SKM-1 (cell line): ENCODE results near the gene DDX46.
A peak's percentile ranks its signal among the peaks of the same experiment; 100 is the strongest.
"Not testable (repeated sequence)": the region's sequence is repeated elsewhere in the genome, so short reads cannot be mapped to it uniquely, and the experiment has no call there.

ENCODE experiments used
- DNase-seq: peaks from one replicate; lab custom pipeline; 2025; ENCODE audit not compliant: unreplicated experiment; lab: John Stamatoyannopoulos, UW

DDX46 gene

GRCh38 chr5:134758504-134759341, at the start of gene DDX46:
Gene DDX46, plus strand, starts transcription at chr5:134758779. Its CDS starts 160 bp downstream, at chr5:134758939.
- peak; percentile 89 for DNase-seq

- DNase-seq, result no peak
Measured at GRCh38 chr5:134714120-134714519, 44.5 kb upstream of the DDX46 start.

GRCh38 chr5:134714541-134714940, 44.0 kb upstream of the DDX46 start:
- no peak for DNase-seq

GRCh38 chr5:134715466-134715865, 43.1 kb upstream of the DDX46 start:
- DNase-seq, result not testable (repeated sequence)

- no peak for DNase-seq
Measured at GRCh38 chr5:134724872-134725271, 33.7 kb upstream of the DDX46 start.

GRCh38 chr5:134732819-134733218, 25.8 kb upstream of the DDX46 start:
- DNase-seq, result no peak

GRCh38 chr5:134735243-134735642, 23.3 kb upstream of the DDX46 start:
- no peak for DNase-seq

- no peak for DNase-seq
Measured at GRCh38 chr5:134736173-134736812, 22.3 kb upstream of the DDX46 start.

GRCh38 chr5:134738133-134738962, 20.2 kb upstream of the DDX46 start, which contains the start of gene CAMLG:
Gene CAMLG, plus strand, starts transcription at chr5:134738548. Its CDS starts 73 bp downstream, at chr5:134738621.
- DNase-seq, result peak; percentile 89

GRCh38 chr5:134738963-134739661, 19.5 kb upstream of the DDX46 start:
- DNase-seq, result peak; percentile 27

GRCh38 chr5:134741052-134741451, 17.5 kb upstream of the DDX46 start:
- no peak for DNase-seq

- no peak for DNase-seq
Measured at GRCh38 chr5:134742134-134742533, 16.4 kb upstream of the DDX46 start.

- no peak for DNase-seq
Measured at GRCh38 chr5:134749415-134749814, 9.2 kb upstream of the DDX46 start.

- DNase-seq, result no peak
Measured at GRCh38 chr5:134758176-134758503, 439 bp upstream of the DDX46 start.

GRCh38 chr5:134767528-134768291, 9.1 kb downstream of the DDX46 start:
- not testable (repeated sequence) for DNase-seq

- DNase-seq, result no peak
Measured at GRCh38 chr5:134769206-134769605, 10.6 kb downstream of the DDX46 start.

- DNase-seq, result no peak
Measured at GRCh38 chr5:134772461-134773125, 14.0 kb downstream of the DDX46 start.

GRCh38 chr5:134777366-134777765, 18.8 kb downstream of the DDX46 start:
- DNase-seq, result no peak

- no peak for DNase-seq
Measured at GRCh38 chr5:134784241-134784920, 25.8 kb downstream of the DDX46 start.
